HG03432 (cell line): Measurements from ENCODE around the gene NUDCD3.

ENCODE experiments used
- ATAC-seq: cut with Tn5 transposase; IDR thresholded peaks from one replicate; pipeline ENCODE4 v1.9.1; 2021; ENCODE audit warnings: mild to moderate bottlenecking, moderate library complexity; ENCODE audit not compliant: unreplicated experiment

Gene NUDCD3

DNA sequence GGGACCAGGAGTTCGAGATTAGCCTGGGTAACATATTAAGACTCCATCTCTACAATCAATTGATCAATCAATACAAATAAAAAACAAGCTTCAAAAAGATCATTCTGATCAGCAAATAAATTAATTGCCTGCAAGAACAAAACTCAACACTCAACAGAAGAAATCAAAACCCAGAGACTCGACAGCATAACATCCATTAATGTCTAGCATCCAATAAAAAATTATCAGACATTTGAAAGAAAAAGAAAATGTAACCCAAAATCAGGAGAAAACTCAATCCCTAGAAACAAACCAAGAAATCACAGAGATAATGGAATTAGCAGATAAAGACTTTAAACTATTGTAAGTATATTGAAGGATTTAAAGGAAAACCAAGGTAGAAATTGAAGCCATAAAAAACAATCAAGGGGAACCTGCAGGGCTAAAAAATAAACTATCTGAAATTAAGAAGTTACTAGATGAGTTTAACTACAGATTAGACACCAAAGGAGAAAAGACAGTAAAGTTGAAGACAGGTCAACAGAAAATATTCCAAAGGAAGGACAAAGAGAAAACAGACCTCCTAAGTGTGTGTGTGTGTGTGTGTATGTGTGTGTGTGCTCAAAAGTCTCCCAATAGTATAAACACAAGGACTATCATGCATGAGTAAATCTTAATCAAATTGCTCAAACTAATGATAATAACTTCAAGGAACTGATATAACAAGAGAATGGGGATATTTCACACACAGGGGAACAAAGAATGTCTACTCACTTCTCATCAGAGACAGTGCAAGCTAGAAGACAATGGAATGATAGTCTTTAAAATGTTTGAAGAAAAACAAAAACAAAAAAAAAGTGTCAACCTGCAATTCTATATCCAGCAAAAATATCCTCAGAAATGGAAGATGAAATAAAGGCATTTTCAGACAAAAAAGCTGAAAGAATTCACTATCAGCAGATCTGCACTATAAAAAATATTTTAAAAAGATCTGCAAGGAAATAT lies 7.7 kb downstream of the NUDCD3 start:
- ATAC-seq: no peak

DNA sequence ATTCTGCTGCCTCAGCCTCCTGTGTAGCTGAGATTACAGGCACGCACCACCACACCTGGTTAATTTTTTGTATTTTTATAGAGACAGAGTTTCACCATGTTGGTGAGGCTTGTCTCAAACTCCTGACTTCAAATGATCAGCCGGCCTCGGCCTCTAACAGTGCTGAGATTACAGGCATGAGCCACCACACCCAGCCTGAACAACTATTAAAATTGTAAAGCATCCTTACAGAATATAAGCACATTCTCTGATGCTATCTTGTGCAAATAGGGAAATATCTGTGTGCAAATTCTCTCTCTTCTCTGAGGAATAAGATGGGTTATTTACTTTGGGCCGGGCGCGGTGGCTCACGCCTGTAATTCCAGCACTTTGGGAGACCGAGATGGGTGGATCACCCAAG lies 12.5 kb downstream of the NUDCD3 start:
- no peak for ATAC-seq

DNA sequence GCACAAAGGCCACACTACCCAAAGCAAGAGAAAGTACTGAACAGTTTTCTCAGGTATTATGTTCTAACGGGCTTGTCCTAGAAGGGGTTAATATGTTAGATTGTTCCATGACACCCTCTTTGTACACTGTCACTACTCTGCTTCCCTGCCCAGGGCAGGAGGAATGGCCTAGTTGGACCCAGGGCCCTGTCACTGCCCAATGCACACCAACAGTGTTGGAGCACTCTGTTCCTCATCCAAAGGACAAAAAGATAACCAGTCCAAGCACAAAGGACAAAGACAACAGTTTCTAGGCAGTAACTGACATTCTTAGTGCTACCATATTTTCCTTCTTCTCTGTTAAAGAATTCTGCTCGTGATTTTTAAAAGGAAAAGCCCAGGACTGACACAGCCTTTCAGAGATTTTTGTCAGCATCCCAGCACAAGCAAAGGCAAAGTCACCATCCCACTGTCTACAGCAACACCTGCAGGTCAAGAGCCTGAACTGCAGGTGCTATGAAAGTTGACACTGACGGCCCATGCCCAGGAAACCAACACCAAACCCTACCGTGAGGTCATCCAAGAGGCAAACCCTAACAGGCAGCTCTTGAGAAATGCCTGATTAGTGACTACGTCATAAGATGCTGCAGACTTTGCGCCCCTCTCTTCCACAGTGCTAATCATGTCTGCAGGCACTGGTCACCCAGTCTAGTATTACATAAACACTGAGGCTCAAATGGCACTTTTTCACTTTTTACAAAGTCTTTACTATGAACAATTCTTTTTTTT lies 13.2 kb downstream of the NUDCD3 start:
- ATAC-seq: peak; percentile 90

DNA sequence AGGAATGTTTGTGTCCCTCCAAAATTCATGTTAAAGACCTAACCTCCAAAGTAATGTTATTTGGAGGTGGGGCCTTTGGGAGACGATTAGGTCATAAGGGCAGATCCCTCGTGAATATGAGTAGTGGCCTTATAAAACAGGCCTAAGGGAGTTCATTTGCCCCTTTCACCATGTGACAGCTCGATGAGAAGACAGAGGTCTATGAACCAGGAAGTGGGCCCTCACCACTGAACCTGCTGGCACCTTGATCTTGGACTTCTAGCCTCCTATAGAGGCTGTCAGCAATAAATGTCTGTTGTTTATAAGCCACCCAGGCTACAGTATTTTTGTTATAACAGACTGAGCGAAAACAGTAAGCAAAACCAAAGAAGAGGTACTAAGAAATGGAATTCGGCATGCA lies 14.1 kb downstream of the NUDCD3 start:
- ATAC-seq: no peak

DNA sequence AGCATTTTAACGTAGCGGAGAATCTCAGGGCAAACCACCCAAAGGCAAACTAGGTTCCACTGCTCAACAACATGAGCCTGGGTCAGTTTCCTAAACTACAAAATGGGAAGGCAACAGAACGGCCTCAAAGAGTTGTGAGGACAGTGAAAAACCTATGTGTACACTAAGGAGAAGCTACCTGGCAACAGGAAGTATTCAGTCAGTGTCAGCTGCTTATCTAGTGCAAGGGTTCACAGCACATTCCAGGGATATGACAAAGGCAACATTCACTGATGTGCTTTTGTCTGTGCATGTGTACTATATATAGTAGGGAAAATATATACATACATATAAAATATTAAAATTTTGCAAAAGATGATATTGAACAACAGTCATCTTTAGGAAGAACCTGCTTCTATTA lies 17.2 kb downstream of the NUDCD3 start:
- ATAC-seq: no peak

DNA sequence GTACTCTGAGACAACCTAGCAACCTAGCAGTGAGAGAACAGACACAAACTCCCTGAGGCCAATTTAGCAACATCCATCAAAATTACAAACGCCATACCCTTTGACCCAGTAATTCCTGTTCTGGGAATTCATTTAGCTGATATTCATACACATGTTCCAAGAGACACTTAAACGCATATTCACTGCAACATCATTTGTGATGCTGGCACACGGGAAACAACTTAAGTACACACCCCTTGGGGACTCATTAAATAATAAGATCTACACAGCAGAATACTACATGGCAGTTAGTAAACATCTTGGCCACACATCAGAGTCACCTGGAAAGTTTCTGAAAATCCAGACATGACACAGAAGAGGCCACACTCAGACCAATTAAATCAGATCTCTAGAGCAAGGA lies 17.6 kb downstream of the NUDCD3 start:
- no peak for ATAC-seq

DNA sequence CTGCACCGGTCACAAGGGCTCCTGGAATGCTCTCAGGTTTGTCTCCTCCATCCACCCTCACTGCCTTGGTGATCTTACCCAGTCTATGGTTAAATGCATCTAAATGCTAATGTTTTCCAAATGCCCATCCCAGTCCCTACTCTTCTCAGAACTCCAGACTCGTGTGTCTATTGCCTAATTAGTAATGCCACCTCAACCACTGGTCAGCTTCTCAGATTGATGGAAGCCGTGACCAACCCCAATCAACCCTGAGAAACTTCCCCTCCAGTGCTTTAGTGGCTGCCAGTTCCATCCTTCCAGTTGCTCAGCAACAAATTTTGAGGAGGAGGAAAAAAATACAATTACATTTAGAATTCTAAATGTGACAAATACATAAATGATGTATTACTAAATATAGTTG lies 18.6 kb downstream of the NUDCD3 start:
- no peak for ATAC-seq

DNA sequence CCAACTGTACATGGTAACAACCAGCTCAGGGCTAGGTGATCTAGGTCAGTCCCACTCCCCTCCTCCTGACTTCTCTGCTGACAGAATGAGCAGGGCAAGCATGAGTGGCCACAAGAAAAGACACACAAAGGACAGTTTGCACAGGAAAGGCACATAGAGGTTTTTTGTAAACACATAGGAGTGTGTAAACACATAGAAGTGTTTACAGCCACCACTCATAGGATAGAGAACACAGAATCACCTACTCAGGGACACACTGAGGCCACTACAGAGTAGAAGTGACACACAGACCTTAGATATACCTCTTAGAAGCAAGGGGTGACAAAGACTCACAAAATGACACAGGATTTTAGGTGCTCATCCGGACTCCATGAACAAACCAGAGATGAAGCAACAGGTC lies 19.0 kb downstream of the NUDCD3 start:
- ATAC-seq: no peak

DNA sequence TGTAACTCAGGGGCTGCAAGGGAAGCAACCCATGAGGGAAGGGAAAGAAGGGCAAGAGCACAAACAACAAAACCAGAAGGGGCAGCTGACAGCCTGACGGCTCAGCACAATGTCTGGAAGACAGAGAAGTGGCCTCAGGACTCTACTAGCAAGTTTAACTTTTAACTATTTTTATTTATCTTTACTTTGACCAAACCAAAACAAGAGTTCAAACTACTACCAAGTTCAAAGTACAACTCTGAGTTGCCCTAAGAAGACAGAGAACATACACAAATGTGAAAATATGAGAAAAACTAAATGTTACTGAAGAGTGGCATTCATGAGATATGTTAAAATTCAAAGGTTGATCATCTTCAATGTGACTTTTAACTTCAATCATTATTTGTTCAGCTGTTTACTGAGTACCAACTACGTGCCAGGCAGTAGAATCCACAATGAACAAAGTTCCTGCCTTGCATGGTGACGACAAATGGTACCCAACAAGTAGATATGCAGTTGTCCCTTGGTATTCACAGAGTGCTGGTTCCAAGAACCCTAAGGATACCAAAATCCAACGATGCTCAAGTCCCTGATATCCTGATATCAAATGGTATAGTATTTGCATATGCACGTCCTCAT lies 19.7 kb downstream of the NUDCD3 start:
- ATAC-seq: no peak

DNA sequence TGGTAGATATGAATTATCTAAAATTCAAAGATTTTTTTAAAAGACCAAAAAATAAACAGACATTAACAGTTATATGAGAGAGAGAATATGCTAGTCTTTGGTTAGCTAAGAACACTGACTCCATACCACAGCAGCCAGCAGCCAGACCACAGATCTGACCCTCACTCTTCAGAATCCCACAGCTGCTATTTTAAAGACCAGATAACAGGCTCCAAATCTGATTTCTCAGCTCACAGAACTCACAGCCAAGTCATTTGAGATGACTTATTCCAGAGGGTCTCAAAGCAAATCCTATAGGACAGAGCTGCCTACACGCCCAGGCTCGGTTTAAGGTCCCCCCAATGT lies 20.4 kb downstream of the NUDCD3 start:
- ATAC-seq: no peak

DNA sequence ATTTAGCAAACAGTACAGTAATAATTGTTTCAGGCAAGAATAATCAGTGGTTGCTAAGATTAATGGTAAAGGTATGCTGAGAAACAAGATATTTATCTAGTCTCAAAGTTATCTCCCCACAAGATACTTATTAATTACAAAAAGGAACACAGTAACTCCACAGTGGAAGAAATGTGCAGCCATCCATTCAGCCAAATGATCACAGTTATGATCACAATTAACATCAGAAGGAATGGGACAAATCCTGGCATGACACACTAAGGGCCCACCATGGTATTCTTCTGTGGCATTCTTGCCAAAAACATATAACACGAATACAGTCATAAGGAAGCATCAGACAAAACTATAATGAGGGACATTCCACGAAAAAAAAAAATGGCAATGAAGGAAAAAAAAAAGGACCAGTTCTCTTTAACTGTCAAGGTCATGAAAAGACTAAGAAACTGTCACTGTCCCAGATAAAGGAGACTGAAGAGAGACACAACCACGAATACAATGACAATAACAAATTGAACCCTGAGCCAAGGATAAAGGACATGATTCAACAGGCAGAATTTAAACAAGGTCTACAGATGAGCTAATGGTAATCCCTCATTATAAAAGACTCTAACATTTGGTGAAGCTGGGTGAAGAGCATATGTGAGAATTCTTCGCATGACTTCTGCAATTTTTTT lies 20.9 kb downstream of the NUDCD3 start:
- ATAC-seq: no peak

DNA sequence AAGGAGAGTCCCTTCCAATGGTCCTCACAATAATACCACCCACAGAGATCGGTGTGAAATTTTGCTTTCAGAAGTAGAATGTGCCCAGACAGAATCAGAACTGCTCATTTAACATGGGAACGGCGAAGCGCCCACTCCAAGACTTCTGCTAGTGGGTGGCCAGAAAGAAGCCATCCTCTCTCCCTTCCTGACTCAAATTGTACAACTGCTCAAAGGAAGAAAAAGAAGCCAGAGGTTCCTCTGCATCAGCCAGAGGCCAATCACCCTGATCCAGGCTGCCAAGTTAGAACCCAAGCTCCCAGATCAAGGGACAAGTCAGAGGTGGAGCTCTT lies 23.3 kb downstream of the NUDCD3 start:
- no peak for ATAC-seq

DNA sequence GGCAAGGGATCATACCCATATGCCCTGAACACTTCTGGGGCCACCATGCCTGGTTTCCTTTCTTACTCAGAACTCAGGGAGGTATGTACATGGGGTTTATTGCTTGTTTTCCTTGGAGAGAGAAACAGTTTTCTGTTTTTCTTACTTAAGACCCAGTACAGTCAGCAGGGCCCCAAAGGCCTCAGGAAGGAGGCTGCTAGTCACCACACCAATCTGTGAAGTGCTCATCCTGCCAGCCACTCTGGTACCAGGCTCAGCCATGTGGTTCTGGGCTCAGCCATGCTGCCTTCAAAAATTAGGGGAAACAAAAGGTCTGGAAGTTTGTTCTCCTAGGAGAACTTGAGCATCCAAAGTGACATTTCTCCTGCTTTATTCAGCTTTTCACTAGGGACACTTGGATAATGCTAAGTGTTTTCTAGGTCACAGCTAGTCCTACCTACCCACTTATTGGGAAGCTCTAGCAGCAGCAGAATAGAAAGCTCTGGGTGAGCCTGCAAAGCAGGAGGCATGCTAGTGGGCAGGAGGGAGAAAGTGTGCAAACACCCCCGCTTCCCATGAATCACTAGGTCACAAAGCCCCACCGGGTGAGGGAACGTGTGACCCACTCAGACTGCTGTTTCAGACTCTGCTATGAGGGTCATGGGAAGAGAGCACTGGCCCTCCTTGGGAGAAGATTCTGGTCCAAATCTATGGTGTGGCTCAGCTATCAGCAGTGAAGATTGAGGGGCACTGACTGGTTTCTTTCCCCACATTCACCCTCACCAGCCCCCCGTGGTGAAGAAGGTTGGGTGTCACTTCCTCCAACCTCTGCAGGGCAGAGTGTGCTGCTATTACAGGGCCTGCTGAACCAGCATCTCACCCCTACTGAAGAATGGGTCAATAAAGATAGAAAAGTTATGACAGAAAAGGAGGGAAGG lies 23.9 kb downstream of the NUDCD3 start:
- ATAC-seq: no peak

DNA sequence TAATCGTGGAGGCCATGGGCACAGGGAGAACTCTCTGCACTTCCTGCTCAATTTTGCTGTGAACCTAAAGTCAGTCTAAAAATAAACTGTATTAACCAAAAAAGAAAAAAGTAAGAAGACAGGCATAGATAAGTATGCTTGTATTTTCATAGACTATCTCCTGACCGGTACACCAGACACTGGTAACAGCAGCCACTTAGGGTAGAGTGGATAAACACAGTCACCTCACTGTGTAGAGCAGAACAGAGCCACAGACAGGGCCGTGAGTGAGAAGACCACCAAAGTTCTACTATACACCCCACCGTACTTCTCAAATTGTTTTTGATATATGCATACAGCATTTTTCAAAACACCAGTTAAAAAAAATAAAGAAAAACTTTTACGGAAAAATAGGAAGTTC lies 25.0 kb downstream of the NUDCD3 start:
- no peak for ATAC-seq

DNA sequence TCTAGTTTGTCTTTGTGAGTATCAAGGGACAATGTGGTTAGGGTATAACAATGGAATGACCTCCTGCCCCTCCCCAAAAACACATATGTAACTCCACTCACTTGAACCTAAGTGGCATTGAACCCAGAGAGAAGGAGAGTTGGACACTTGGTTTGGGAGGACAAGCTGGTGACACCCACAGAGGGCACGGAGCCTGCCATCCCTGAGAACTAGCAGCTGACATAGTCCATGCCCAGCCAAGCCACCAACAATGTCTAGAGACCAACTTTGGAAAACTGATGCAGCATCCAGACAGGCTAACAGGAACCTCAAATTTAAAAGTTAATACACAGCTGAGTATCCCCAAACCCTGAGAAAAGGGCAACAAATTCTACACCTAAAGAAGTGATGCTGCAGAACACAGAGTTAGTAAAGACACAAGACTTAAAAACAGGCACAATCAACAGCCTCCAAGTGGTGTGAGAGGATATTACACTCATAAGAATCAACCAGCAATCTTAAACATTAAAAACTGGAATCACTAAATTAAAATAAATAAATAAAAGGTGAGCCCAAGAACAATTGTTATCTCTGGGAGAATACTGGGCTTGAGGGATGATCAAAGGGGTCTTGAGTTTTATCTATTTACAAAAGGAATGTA lies 27.2 kb downstream of the NUDCD3 start:
- ATAC-seq: no peak

DNA sequence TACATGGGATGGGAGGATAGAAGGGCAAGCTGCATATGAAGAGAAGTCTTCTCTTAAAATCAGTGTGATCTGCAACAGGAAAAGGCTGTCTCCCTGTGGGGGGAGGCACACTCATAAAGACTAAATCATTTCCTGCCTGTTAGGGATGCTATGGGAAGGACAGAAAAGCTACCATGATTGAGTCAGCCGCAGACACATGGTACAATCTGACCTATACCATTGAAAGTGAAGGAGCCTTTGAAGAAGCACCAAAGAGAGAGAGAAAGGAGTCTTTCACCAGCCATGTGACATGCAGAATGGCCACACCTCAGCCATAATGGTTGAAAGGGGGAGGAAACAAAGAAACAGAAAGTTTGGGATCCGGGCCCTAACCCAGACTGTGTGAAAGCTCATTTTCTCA lies 29.1 kb downstream of the NUDCD3 start:
- no peak for ATAC-seq

DNA sequence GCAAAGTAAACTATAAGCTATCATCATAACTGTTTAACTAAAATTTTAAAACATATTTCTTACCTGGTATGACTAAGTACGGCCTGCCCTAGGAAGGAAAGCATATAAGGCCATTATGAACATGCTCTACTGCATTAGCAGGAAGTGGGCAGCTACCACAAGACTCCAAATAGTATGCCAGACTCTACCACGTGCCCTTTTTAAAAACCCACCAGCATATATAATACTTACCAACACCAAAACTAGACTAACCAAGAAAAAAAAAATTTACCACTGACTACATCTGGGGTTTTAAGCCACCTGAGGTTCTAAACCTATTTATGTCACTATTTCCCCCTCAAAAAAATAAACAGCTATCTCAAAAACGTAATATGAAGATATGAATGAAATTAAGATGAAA lies 30.1 kb downstream of the NUDCD3 start:
- peak; percentile 97 for ATAC-seq

DNA sequence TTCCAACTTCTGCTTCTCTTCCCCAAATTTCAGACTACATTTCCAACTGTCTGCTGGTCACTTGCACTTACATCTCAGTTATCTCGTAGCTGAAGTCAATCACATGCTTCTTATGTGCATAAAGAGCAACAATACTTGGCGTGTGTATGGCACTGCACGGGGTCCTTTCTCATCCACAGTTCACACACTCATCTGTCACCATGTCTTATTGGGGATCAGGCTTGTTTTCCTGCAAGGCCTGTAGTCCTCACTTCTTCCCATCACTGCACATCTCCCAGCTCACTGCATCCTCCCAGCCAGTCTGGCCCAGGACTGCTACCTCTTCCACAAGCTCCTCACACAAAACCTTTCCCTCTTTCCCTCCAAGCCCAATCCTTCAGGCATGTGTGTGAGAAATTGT lies 35.3 kb downstream of the NUDCD3 start:
- no peak for ATAC-seq

DNA sequence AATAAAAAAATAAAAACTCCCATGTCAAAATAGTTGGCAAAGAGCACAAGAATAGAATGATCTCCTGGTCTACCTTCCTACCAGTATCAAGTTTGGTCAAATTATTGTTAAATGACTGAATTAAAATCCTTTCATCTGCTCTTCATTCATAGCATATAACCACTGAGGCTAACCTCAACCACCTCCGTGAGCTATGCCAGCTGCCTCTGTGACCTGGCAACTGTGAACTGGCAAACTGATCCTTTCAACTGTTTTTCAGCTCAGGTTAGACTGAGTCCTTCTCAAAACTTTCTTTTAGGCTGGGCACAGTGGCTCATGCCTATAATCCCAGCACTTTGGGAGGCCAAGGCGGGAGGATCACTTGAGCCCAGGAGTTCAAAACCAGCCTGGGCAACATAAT lies 36.1 kb downstream of the NUDCD3 start:
- no peak for ATAC-seq

DNA sequence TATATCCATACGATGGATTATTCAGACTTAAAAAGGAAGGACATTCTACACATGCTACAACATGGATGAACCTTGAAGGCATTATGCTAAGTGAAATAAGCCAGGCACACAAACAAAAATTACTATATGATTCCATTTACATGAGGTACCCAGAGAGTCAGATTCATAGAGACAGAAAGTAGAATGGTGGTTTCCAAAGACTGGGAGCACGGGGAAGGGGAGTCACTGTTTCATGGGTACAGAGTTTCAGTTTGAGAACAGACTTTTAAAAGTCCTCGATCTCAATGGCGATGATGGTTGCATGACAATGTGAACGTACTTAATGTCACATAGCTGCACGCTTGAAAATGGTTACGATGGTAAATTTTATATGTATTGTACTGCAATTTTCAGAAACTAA lies 39.3 kb downstream of the NUDCD3 start:
- ATAC-seq: no peak
